HG02852 (cell line): ENCODE measurements around the gene GRB10.

ENCODE experiments used
- ATAC-seq: cut with Tn5 transposase; IDR thresholded peaks from one replicate; pipeline ENCODE4 v1.9.1; 2021; ENCODE audit warnings: mild to moderate bottlenecking, moderate library complexity; ENCODE audit not compliant: unreplicated experiment

Gene GRB10

DNA sequence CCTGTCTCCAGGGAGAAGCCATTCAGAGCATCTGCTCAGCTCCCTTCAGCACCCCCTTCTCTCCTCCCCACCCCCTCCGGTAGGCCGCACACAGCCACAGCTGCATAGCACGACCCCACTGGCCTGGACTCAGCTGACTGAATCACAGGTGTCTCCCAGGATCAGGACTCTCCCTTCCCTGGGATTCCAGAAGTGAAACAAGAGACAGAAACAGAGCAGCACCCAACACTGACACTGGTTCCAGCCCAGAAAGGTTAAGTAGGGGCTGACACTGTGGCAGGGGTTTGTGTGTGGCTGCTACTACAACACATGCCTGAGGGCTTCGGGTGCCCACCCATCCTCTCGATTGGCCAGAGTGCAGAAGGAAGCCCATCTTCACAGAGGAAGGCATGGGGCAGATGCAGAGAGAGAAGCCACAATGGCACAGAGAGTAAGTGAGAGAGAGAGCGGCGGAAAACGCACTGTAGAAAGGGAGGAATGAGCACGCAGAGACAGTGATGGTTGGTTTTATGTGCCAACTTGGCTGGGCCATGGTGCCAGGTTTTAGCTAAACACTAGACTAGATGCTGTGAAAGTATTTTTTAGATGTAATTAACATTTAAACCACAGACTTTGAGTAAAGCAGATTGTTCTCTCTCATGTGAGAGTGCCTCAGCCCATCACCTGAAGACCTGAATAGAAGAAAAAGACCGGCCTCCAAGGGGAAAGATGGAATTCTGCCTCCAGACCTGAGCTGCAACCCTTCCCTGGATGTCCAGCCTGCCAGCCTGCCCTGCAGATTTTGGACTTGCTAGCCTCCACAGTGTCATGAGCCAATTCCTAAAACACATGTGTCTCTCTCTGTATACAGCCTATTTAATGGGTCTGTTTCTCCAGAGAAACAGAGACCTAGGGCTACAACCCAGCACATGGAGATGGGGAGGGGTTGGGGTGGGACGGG, 107.5 kb downstream of the GRB10 start:
- no peak for ATAC-seq

DNA sequence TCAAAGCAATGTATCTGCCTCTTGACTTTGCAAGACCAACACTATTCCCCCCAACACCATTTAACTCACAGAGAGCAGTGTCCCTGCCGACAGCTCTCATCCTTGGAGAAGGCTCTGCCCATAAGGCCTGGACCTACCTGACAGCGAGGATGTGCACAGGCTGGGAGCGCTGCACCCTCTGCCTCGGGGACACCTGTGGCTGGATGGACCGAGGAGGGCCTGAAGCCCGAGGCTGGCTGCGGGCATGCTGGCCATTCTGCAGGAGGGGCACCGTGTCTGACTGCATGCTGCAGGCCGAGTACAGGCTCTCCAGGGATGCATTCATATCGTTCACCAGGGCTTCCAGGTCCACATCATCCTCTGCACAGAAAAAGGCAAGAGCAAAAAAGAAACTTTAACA, 108.4 kb downstream of the GRB10 start:
- no peak for ATAC-seq

DNA sequence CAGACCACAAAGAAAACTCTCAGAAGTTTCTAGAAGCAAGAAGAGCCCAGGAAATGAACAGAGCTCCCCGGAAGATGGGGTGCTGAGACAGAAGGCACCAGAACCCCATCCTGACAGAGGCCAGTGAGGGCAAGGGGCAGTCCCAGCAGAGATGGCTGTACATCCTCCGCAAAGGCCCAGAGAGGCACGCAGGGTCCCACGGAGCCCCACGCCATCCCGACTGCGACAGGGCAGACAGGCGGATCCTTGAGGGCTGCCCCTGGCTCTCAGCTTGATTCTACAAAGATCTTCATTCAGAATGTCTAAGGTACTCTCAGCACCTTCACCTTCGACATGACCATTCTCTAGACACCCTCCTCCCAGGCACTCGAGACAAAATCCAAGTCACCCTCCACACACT, 109.6 kb downstream of the GRB10 start:
- ATAC-seq, result no peak

DNA sequence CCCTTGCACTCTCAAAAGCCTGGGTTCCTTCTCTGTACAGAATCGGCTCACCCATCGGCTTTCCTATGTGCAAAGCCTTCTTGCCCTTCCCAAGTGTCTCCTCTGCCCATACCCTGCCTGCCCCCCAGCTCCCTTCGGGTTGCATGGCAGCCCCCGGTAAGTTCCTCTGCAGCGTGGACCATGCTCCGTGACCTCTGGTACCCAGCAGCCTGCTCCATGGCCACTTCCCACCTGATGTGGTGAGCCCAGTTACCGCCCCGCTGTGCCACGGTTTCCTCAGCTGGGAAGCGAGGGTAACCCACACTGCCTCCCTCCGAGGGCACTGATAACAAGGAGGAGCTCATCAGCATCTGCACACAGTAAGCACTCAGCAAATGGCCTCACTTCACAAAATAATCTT, 110.7 kb downstream of the GRB10 start:
- no peak for ATAC-seq

DNA sequence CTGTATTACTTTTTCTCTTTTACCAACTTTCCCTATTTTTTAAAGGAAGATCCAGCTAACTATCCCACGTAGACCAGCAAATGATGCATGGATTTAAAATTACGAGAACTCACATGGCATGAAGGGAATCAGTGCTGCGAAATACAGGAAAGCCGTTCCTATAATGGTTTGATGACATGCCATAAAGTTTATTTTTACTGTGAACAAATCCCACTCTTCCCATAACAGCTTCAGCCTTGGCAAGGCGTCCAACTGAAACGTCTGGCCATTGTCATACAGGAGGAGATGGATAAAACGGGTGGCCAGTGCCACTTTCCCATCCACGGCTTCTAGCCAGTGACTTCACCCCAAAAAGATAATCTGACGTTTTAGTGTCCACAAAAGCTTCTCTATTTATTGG, 111.3 kb downstream of the GRB10 start:
- ATAC-seq, result no peak

DNA sequence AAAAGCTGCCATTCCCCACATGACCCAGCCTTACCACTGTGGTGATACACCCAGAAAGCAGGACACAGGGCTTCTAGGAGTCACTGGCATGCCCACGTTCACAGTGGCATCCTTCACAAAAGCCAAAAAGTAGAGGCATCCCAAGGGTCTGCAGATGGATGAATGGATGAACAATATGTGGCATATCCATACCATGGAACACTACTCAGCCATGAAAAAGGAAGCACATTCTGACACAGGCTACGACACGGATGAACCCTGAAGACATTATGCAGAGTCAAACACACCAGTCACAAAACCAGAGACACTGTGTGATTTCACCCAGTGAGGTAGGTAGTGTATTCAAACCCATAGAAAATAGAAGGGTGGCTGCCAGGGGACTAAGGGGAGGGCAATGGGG, 112.8 kb downstream of the GRB10 start:
- no peak for ATAC-seq

DNA sequence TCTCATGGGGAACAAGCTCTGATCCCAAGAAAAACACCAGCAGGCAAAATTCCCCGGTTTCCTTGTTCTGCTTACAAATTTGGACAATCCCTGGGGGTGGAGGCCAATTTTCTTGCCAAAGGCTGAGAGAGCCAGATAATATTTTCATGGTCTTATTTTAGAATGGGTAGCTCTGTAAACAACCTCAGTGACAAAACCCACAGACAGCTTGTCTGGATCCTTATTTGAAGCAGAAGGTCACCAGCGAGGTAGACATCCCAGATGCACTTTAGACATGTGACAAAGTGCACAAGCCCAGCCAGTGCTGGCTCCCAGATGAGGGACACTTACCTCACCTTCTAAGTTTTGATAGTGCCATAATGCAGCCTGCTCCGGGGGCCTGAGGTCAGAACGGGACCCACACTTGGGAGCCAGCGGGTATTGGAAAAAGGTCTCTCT, 114.9 kb downstream of the GRB10 start:
- ATAC-seq, result no peak

DNA sequence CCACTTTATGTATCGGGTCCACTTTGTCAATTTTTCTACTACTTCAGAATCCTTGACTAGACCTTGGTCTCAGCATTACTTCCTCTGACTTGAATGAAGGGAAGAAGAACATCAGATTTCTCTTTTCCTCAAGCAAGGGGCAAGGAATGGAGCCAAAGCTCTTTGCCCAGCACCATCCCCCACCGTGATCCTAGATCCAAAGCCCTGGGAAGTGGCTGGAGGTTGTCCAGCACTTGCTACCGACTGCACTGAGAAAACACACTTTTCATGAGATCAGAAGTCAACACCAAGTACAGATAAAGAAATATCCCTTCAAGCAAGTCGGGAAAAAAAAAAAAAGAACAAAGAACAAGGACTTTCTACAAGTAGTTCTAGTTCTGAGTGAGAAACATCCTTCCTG, 115.4 kb downstream of the GRB10 start:
- no peak for ATAC-seq

DNA sequence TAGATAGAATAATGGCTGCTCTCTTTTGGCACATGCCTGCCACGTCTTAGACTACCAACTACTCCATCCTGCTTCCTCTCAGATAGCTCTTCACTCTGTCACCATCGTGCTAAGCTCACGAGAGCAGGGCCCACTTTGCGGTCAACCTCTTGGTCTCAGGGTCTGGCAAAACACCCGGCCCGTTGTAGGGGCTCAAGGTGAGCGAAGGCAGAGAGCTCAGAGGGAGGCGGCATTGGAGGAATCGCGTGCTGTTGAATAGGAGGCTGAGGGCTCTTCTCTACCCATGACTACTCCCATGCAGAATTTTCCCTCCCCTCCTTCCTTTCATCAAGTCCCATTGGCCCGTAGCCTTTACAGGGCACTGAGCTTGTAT, 116.6 kb downstream of the GRB10 start:
- ATAC-seq, result no peak

DNA sequence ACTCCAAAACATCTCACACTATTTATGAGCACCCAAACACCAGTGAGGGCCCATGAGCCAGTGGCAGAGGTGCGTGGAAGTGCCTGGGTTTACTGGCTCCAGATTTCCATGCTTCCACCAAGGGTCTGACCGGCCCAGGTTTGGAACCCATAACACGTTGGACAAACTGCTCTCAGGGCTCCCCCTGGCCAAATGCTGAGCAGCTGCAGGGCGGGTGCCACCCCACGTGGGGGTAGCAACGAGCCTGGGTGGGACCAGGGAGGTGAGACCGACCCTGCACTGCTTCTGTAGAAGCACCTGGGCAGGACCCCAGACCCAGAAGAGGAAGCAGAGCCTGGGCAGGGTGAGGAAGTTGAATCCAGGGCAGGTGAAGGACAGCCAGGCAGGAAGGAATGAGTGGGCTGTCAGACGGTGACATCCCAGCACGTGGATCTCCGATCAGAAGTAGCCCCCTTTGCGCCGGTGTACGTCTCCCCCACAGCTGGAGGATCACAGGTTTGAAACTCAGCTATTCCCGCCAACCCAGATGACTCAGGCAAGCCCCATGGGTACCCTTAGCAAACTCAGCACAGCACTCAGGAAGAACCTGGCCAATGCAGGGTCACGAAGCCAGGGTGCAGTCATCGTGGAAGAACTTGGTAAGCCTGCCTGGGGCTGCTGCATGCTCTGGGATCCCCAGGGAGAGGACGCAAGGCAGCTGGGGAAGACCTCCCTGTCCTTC, 117.1 kb downstream of the GRB10 start:
- no peak for ATAC-seq

DNA sequence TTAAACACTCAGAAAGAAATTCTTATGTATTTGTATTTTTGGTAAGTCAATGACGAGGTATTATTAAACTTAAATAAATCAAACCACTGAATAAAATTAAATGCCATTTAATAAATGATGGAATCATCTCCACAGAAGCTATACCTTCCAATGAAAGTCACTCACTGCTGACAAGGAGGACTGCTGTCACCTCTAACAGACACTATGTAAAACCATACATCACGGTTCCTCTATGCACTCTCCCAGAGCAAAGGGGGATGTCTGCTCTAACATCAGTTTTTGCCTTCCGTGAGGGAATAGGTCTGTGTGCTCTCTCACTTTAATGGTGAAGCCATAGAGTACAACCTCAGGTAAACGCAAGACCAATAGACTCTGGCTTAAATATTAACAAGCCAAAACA, 117.8 kb downstream of the GRB10 start:
- peak; percentile 20 for ATAC-seq

DNA sequence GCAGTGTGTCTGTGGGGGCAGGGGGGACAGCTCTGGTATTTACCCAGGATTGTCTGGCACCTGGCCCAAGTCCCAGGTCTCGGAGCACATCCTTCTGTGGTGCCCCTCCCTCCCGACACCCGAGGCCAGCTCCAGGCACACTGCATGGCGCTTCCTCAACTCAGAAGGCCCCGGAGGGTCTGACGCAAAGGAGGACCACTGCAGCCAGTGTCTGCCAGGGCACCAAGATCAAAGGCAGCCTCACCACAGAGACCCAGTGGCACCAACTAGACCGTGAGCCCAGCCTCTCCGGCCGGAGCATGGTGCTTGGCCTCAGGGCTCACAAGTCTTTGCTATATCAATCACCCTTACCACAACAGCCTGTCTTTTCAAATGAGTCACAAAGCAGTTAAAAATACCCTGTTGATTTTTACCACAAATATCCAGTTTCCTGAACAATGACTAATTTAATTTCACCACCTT, 118.2 kb downstream of the GRB10 start:
- ATAC-seq, result peak; percentile 61

DNA sequence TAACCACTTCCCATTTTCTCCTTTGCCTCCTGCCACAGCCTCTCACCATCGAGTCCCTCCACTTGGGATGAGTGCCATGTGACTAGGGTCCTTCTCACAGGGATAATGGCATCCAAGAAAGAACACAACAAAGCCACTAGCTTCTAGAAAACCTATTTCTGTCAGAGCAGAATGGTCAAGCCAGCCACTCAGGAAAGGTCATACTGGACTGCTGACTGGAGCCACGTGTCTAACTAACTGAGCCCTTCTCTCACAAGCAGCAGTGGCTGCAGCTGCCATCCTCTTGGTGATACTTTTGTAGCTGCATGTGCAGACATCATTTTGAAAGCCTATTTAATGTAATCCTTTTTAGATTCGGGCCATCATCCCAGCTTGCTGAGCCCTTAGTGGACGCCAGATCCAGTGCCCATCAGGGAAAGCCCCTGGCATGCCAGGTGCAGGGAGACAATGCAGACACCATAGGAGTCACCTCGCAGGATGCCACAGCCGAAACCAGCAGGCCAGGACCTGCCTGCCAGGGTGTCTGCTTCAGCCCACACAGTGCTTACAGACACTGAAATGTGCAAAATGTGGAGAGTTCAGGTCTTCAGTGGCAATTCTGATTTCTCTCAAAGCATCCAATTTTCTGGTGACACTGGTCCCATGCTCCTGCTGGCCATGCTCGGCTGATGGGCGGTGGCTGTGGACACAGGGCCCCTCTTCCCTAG, 119.1 kb downstream of the GRB10 start:
- ATAC-seq, result no peak

DNA sequence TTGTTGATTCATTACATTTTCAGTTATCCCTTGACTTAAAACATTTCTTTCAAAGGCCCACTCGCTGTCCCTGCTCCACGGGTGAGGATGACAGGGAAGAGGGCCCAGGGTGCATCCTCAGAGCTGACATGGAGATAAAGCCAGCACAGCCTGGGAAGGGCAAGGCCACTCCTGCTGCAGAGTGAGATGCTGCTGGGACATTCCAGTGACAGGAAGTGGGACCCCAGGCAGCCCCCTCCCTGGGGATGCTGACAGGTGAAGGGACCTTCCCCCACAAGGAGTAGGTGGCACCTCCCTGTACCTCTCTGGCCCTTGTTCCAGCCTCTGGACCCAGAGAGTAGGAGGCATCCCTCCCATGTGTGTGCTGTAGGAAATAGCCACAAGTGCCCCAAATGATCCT, 119.7 kb downstream of the GRB10 start:
- ATAC-seq, result no peak

DNA sequence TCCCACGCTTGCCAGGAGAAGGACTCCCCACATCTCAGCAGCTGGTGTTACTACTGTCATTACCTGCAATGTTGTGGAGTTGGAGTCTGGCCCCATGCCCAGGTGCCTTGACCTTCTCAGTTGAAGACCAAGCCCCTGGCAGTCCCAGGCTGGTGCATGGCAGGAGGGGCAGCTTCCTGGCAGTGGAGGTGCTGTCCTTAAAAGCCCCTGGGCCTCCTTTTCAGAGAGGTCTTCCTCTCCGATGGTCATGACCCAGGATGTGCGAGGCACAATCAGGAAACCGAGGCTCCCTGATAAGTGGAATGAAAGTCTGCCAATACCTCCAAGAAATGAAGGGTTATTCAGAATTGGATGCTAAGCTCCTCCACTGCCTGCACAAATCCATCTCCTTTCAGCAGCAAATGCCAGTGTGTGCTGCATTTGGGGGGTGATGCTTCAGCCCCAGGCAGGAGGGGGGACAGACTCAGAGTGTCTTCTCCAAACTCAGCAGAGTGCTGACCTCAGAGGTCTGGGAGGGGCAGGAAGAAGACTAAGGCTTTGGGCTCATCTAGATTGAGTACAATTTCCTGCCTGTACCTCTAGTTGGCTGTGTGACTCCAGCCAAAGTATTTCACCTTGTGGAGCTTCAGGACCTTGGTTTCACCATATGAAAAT, 120.5 kb downstream of the GRB10 start:
- ATAC-seq, result no peak

DNA sequence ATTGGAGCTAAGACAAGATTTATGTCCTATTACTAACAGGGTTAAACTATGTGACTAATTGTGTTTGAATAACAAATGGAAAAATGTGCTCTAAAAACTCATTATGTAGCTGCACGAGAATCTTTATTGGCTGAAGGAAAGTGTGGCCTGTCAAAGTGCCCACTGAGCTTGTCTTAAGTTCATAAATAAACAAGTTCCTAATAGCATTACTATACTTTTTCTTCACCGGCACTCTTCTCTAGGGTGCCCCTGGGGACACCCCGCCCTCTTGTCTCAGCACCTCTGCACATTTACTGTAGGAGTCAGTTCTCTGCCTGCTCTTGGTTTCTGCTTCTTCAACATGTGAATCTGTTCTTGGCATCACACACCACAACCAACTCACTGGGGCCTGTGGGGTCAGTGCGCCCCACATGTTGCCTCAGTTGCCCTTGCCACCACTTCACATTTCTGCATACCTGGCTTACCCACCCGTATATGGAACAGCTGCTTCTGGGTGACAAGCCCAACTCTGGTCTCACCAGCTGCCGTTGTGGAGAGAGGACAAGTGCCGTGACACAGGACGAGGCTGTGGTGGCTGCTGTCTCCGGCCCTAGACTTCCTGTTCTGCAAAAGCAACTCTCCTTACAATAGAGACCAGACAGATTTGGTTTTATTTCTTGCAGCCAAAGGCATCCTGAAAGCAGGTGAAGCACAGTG, 121.2 kb downstream of the GRB10 start:
- peak; percentile 58 for ATAC-seq

DNA sequence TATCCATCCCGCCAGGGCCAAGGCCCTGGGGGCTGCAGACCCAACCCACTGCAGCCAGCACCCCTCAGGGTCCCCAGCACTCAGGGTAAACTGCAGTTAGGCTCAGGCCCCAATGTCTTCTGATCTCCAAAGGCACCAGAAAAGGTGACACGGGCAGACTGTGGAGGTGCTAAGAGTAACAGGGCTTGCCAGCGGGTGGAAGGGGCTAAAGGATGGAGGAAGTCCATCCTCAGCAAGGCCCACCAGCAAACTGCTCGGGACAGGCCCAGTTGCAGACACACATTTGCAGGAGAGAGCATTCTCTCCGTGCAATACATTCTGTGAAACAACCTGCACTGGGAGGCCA, 121.9 kb downstream of the GRB10 start:
- ATAC-seq, result no peak

DNA sequence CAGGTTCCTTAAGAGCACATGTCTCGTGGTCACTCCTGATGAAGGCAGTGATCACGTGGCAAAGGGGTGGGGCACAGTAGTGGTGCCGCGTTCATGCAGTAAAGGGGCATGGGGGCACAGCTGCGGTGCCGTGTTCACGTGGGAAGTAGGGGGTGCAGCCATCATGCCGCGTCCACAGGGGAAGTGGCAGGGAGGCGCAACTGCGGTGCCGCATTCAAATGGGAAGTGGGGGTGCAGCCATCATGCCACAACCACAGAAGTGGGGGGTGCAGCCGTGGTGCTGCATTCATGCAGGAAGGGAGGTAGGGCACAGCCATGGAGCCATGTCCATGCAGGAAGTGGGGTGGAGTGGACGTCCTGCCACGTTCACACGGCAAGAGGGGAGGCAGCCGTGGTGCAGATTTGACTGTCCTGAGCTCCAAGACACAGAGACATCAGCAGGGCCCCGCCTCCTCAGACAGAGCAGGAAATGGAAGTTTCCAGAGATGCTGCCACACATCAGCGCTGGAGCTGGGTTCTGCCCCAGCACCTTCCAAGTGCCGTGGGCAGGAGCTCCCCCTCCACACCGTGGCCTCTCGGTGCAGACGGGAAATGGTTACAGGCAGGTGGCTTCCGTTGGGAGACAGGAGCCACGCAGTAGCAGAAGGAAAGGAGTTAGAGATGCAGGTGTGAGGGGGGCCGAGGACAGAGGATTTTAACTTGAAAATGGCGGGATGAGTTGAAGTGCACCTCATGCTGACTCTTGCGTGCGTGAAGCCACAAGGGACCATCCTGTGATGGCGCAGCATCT, 122.5 kb downstream of the GRB10 start:
- ATAC-seq, result no peak

DNA sequence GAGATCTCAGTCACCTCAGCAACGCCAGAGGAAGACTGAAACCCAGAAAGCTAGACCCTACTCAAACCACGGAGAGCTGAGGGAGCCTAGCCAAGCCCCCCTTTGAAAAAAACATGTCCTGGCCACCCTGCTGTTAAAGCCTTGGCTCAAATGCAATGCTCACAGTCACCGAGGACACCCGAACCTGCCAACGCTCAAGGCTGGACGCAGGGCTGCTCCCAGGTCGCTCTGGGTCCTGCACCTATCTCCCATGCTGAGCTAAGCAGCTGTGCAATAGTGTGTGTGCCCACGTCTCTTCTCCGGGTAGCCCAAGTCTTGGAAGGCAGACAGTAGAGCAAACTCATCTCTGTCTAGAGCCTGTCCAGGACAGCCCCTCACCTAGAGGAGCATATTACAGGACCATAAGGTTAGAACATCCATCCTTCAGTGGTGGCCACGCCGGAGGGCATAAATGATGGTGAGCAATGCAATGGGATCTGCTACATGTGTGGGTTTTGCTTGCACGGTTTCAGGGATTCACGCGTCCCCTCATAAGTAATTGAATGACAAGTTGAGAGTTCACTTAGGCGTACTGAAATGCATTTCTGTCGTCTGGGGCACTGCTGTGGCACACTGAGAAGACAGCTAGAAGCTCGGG, 123.2 kb downstream of the GRB10 start:
- no peak for ATAC-seq
